Stimulated activated naive CD8-positive, alpha-beta T cell treated with anti-CD3 and anti-CD28 coated beads, Interleukin-15, Interleukin-2, amounts not matched to agents 100 U/mL and 50 U/mL, for 24 hours (primary cell): ENCODE data around the gene MICAL3.

Experiments
- ATAC-seq: fragments of 150-1000 bp; cut with Tn5 transposase; one replicate; pipeline ENCODE4 v1.10.0; 2021
- DNase-seq: peaks from one replicate; pipeline ENCODE4 v3.0.0; 2021

Gene MICAL3

DNA sequence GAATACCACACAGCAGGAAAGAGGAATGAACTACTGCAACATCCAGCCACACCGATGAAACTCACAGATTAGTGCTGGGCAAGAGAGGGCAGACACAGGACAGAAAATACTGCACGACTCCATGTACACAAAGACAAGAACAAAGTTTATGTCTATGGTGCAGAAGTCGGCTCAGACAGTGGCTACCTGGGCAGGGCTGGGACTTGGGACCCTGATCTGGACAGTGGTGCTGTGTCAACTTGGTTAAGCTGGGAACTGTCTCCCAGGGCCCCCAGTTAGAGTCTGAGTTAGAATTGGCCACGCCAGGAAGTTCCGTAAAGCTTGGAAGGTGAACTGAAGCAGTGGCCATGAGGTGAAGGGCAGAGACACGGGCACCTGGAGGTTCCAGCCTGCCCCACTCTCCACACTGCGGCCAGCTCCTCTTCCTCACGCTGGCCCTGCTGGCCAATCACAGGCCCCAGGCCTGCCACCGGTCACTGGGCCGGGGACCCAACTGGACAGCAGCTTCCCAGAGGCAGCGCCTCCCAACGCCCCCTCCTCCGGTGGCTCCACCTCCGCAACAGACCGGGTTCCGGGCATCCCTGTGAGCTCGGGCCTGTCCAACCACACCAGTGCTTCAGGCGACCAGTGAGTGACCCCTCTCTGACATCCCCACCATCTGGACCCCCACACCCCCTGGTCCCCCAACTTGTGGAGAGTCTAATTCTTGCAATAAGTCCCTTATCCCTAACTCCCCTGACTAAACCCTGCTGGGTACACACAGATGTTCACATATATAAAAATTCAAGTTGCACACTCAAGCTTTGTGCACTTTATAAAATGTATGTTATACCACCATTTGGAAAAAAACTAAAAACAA lies 93.7 kb downstream of the MICAL3 start:
- DNase-seq (no peak), ATAC-seq (no peak)

DNA sequence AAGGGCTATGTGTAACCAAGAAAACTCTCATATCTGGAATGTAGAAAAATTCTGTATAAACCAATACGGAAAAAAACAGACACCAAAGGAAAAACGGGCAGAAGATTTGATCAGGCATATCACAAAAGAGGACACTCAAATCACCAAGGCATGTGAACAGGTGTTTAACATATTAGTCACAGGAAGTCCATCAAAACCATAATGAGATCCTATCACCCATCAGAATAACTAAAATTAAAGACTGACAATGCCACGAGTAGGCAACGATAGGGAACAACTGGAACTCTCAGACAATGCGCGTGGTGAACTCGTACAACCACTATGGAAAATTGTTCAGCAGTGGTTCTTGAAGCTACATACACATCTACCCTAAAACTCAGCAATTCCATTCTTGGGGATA lies 94.5 kb downstream of the MICAL3 start:
- ATAC-seq (no peak), DNase-seq (no peak)

DNA sequence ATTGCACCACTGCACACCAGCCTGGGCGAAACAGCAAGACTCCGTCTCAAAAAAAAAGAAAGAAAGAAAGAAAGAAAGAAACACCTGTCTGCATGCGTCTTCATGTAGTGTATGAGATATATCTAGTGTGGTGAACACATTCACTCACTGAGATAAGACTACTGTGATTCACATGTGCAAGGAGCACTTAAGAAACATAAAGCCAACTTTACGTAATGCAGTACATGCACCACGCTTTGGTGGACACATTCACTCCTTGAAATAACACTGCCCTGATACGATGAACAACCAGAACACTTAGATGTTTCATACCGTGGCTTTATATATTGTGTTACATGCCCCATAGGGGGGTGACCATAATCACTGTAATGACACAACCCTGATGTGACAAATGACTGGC lies 96.0 kb downstream of the MICAL3 start:
- DNase-seq (no peak), ATAC-seq (peak; percentile 9)

DNA sequence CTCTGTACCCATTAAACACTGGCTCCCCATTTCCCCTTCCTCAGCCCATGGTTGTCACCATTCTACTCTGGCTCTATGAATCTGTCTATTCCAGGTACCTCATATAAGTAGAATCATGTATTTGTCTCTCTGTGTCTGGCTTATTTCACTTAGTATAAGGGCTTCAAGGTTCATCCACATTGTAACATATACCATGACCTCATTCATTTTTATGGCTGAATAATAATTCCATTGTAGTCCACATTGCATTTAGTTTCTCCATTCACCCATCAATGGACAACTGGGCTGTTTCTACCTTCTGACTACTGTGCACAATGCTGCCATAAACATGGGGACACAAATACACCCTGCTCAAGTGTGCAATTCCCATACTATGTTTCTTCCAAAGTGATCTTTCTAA lies 97.3 kb downstream of the MICAL3 start:
- no peak for ATAC-seq
- DNase-seq: no peak

DNA sequence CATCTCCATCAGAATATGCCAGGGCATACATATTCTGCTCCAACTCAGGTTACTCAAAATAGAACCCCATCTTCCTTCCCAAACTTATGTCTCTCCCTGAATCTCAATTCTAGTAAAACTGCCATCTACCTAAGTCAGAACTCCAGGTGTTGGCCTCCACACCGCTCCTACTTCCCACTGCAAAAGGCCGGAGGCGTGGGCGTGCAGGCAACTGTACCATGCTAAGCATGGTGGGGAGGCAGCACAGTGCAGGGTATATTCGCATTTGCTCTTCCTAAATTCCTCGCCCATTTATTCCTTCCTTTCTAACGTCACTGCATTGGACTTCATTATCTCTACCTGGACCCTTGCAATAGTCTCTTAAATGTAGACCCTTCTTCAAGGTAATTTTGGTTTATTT lies 97.8 kb downstream of the MICAL3 start:
- no peak for ATAC-seq
- DNase-seq: no peak

DNA sequence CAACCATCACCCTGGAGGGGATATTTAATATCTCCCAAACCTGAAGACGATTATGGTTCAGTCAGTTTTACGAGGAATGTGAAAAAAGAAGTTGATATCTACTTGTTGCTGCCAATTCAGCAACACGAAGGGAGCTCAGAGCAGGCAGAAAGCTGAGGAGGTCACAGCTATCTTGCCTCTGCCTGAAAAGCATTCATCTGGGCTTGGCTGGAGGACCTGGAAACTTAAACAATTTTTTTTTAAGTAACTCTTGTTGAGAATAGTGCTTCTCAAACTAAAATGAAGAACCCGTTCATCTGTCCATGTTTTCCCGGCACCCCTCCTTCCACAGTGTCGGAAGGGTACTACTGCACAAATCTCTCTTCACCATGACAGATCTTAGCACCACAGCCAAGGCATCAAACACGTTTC lies 98.9 kb downstream of the MICAL3 start:
- DNase-seq: no peak
- no peak for ATAC-seq

DNA sequence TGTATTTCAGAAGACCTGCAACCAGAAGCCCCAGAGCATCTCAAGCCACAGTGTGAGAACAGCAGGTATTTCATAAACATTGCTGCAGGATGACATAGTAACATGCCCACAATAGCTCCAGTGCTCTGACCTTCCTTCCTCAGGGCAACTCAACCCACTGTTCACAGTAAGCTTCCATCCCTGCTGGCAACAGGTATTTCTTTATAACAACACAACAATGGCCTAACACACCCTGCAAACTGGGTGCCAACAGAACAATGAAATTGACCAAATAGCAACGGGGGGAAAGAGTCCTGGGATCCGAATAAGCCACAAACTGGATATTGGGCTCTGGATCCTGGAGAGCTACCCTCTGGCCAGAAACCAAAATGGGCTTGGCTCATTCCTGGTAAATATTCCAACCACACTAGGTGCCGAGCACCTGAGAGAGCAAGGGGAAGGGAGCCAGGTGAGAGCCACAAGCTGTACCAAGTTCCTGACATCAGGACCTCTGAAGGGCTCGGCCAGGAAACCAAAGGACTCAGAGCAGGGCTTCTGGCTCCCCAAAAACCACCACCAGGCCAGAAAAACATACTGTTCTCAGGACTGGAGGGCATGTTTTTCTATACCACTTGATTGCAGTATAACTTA lies 99.5 kb downstream of the MICAL3 start:
- no peak for DNase-seq
- no peak for ATAC-seq

DNA sequence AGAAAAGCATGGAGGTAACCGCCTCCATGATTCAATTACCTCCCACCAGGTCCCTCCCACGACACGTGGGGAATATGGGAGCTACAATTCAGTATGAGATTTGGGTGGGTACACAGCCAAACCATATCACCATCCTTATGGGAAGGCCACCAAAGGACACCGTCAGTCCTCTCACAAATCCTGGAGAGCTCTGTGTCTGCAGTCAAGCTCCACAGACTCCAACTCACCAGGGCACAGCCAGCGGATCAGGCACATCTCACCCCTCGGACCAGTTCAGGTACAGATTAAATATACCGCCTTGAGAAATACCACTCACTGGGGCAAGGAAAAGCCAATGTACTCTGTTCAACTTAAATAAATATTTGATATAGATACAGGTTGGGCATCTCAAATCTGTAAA lies 100.3 kb downstream of the MICAL3 start:
- no peak for ATAC-seq
- DNase-seq: no peak

DNA sequence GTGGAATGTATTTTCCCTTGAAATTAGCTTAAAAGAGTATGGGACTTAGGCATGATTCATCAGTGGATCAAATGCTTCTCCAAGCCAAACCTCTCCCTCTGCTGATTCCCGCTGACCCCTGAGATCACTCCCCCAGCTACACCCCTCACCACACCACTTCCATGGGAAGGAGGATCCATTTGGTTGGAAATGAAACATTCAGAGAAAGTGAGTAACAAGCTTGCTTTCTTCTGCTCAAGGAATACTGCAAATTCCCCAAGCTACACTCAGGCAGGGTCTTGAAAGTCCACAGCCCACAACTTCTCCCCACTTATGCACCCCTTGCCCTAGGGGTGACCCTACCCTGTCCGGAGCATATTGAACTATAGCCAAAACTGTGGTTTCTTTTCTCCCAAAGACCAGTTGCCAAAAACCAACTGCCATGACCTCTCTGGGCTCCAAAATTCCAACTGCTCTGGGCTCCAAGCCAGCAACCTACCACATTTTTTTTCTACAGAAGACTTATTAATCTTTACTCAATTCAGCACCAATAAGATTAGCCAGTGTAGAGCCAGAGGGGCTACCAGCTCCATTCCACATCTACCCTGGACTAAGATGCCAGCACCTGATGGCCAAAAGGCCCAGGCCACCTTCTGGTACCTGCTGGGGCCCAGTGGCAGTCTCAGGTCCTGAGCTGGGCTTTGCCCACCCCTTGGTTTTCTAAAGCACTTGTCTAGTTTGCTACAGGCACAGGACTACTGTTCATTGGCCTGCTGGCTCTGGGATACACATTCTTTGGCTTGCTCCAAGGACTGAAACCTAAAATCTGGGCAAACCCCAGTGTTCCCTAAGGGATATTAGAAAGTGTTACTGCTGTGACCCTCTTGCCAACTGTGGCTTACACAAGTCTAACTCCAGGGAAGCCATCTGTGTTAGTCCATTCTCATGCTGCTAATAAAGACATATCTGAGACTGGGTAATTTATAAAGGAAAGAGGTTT lies 101.1 kb downstream of the MICAL3 start:
- ATAC-seq: no peak
- no peak for DNase-seq

DNA sequence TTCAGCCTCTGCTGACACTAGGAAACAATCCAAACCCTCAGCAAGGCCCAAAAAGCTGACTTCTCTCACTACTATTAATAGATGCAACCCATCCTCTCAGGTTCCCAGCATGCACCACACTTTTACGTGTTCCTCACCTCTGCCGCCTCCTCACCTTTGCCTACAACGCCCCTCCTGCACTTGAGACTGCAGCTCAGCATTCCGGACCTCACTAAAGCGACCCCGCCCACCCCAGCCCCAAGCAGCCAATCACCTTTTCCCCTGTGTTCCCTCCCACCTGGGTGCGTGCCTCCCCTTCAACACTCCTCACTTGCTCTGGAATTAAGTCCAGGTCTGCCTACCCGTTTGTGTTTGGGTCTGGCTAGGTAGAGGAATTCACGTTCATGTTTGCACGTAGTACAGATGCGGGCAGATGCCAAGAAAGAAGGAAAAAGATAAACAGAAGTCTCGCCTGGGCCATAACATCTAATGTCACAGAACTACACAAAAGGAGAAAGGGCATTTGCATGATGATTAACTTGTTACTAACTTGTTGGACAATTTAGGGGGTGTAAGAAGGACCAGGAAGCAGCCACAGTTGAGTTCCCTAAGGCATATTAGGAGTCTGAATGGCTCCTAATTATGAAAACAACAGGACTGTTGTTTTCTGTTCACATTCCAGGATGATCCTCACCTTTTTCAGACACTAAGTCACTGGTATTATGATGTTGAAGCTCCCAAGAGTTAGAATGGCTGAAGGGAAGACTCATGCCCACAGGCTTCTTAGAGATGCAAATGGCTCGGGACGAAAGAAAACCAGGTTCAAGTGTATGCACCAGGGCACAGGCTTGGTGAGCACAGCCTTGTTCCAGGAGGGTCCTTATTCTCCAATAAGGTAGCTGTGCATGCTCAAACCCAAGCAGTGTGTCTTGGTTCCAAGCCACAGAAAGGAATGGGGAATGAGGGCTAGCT lies 102.2 kb downstream of the MICAL3 start:
- ATAC-seq (no peak), DNase-seq (no peak)

DNA sequence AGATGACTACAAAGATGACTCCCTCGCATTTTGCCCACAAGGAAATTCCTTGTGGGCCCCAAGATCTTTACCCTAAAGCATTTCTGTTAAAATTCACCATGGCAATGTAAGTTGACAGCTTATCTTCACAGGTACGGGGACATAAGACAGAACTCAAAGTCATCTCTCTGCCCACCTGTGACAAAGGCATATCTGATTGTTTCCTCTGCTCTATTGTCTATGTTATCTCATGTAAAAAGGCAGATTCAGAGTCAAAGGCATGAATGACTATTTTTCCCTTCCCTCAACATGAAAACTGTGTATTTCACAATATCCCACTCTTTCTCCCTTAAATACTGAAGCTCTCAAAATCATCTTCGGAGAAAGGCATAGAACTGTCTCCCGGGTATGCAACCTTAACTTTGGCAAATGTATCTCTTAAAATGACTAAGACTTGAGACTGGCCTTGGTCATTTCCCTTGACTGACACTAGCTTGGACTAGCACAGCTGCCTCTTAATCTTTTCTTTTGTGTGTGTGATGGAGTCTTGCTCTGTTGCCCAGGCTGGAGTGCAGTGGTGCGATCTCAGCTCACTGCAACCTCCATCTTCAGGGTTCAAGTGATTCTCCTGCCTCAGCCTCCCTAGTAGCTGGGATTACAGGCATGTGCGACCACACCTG lies 103.2 kb downstream of the MICAL3 start:
- DNase-seq (no peak), ATAC-seq (no peak)

DNA sequence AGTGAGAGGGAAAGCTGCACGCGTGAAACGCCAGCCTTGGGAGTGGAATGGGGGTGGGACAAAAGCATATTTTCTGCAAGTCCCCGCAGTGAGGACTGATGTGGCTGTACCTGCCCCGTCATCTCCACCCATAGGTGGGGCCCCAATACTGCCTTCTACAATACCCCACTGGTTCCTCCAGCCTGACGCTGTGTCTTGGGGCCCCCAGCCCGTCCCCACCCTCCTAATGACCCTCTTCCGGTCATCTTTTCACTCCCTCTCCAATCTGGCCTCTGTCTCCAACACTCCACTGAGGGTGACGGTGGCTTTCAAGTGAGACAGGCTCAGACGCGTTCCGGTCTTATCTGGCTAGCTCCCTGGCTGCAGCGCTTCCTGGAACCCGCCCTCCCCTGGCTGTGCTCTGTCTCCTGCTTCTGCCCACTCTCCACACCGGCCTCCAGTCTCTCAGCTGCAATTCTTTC lies 104.2 kb downstream of the MICAL3 start:
- DNase-seq (no peak), ATAC-seq (no peak)

DNA sequence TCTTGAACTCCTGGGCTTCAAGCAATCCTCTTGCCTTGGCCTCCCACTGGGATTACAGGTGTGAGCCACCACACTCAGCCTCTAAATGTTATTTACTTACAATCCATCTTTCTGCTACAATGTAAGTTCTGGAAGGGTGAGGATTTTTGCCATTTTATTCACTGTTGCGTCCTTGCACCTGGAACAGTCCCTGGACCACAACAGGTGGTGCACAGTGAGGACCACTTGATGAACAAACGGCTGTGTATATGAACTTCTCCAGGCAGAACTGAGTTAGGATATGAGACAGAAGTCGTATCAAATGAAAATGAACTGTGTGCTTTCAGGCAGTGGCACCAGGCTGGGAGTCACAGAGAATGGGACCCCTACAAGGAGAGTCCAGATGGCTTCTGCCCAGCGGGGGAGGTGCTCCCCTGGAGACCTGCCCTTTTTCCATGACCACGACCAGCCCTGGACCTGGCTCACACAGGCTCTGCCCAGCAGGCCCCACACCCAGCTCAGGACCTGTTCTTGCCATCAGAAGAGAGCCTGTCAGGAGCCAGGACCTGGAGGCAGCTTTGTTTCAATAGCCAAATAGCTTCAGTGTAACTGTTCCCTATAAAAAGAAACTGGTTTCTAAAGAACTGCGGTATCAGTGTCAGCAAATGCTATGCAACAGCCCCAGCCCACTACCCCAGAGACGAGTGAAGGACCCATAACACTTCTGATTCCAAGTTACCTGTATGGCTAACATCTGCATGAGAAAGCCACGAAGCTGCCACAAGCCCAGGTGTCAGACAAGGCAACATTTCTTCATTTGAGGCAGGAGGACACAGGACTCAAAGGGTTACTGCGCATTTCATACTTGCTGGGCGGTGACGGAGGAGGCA lies 104.9 kb downstream of the MICAL3 start:
- DNase-seq: no peak
- ATAC-seq: no peak

DNA sequence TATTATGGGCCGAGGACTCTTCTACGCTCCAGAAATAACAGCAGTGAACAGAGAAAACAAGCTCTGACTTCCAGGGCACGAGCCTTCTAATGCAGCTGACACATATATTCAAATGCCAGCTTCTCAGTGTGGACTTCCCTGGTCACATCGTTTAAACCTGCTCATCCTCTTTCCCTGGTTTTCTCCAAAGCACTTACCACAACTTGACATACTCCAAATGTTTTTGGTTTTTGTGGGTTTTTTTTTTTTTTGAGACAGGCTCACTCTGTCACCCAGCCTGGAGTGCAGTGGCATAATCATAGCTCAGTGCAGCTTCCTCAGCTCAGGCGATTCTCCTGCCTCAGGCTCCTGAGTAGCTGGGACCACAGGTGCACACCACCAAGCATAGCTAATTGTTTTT lies 105.5 kb downstream of the MICAL3 start:
- ATAC-seq: no peak
- no peak for DNase-seq

DNA sequence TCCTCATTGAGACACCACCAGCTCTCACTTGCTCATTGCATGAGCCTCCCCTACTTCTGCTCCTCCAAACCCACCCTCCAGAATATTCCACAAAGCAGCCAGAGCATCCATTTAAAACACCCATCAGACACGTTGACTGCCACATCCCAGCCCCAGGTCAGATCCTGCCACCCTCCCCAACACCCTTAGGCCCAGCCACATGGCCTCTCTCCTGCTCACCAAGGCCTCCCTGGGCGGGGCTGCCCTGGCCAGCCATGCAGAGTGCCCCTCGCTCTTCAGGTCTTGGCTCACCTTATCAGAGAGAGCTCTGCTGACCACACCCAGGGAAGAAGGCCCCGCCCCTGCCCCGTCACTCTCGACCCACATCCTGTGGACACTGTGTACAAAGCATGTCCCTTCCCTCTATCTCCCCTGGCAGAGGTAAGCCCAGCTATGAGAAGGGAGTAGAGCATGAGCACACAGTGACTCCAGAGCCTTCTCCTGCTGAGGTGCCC lies 106.8 kb downstream of the MICAL3 start:
- DNase-seq (no peak), ATAC-seq (no peak)

DNA sequence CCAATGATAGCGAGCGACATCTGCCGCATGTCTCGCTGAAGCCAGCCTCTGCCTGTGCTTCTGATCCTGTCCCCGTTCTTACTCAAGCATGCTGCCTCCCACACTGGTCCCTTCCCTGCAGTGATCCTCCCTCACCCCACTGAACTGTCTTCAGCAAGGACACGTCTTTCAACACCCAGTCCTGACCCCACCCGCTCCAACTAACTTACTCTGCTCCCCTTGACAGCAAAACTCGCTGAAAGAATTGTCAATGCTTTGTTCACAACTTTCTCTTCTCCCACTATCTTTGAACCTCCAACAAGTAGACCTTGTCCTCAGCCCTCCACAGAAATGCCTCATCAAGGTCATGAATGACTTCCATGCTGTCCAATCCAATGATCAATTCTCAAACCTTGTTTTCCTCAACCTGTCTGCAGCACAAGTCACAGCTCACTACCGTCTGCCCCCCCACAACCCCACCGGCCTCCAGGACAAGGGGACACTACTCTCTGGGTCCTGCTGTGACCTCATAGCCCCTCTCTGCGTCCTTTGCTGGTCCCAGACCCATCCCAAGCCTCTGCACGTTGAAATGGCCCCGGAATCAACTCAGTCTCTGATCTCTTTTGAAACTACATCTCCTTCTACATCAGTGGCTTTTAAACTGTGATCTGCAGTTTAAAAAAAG lies 108.0 kb downstream of the MICAL3 start:
- ATAC-seq (no peak), DNase-seq (no peak)

DNA sequence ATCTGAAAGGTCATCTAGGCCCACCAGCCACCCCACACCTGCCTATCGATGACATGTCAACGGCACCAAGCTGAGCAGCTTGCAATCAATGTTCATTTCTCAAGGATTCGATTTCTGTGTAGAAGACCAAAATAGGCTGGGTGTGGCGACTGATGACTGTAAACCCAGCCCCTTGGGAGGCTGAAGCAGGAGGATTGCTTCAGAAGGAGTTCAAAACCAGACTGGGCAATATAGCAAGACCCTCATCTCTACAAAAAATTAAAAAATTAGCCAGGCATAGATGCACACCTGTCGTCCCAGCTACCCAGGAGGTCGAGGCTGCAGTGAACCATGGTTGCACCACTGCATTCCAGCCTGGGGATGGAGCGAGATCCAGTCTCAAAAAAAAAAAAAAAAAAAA lies 108.7 kb downstream of the MICAL3 start:
- DNase-seq: no peak
- ATAC-seq: no peak

DNA sequence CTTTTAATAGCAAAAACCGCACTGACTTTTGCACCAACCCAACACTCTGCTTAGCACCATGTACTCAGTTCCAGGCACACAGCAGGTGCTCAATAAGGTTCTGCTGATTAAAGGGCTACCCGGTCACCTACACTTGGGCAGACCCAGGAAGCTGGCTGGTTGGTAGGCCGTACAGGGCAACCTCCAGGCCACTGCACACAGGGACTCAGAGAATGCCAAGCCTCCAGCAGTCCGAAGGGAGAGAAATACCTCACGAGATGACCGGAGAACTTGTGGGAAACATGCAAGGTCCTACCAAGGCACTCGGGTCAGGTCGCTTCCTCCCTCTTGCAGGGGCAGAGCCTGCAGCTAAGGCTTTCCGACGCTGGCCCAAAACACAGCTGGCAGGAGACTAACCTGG lies 109.2 kb downstream of the MICAL3 start:
- DNase-seq (no peak), ATAC-seq (no peak)

DNA sequence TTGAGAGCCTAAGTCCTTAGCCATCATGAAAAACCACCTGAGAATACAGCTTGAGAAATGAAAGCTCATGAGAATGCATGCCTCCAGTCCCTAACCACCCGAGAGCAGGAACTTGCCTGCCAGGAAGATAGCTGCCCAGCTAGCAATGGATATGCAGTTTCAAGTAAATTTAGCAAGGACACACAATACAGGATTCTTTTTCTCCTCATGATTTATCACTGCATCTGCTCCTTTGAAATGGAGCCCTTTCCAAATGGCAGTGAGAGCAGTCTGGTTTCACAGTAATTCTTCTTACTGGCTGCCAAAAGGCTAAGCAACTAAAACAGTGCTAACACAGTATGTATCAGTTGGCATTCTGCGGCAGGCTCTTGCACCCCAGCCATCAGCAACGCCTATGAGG lies 109.9 kb downstream of the MICAL3 start:
- no peak for DNase-seq
- no peak for ATAC-seq
